ENCODE data around the gene PMM2. TPM values are rescaled to one million over a fixed set of nuclear protein-coding genes. Genes with fewer than 3 reads are reported as not detected.
"Not testable (repeated sequence)": the region's sequence is repeated elsewhere in the genome, so short reads cannot be mapped to it uniquely, and the experiment has no call there.

The PMM2 gene
- polyA plus RNA-seq, 1 donor (not counting 4 experiments of a cell fraction or from before 2014, with no cell fraction given): 38.6 TPM

- H3K9me3 ChIP-seq (ENCODE audit: control insufficient read depth, low read depth, low read length): no peaks in the 10 kb centered on the region
- no peak for DNase-seq (ENCODE audit: low read depth, low spot score)
- no peak for FAIRE-seq
- H3K4me3 ChIP-seq (ENCODE audit: control insufficient read depth in 2 of 3, extremely low read depth in 1 of 3, insufficient read depth in 2 of 3, low read depth in 1 of 3, low read length in 3 of 3): no peak overlapping the region
- H3K36me3 ChIP-seq (ENCODE audit: control insufficient read depth in 2 of 2, extremely low read depth in 1 of 2, insufficient read depth in 2 of 2, low read length in 2 of 2): no peaks in the 10 kb centered on the region
- no peaks in the 10 kb centered on the region for H3K27me3 ChIP-seq (ENCODE audit: control insufficient read depth, extremely low read depth, insufficient read depth, low read length)
- no peaks in the 10 kb centered on the region for H3K9me1 ChIP-seq (ENCODE audit: control insufficient read depth, extremely low read depth, insufficient read depth, low read length)
- H3K4me2 ChIP-seq (ENCODE audit: control insufficient read depth, extremely low read depth, insufficient read depth, low read depth, low read length): no peak overlapping the region
- peaks cover 16% of the 10 kb centered on the region for H3K4me1 ChIP-seq (ENCODE audit: control insufficient read depth, extremely low read depth, insufficient read depth, low read length)
- dilution Hi-C loops (cut with MboI; ENCODE audit: extremely low pct_ligation_motif_present, low sequenced_read_pairs): no loop called here
- TF ChIP-seq CTCF (optimal IDR thresholded peaks at IDR 0.05 in 1 of 3, IDR thresholded peaks at IDR 0.05 in 1 of 3, conservative IDR thresholded peaks at IDR 0.05 in 1 of 3; ENCODE audit: extremely low read depth in 1 of 3, insufficient read depth in 2 of 3, low read length in 3 of 3): peak in 1 of 3 experiments; percentile 22
- no peak for TF ChIP-seq EZH2 (IDR thresholded peaks at IDR 0.05; ENCODE audit: low read length)
- H3K79me2 ChIP-seq (ENCODE audit: control insufficient read depth, insufficient read depth, low read length): no peaks in the 10 kb centered on the region
- H2AFZ ChIP-seq (ENCODE audit: control insufficient read depth, low read length): no peak overlapping the region
- H3K9ac ChIP-seq (ENCODE audit: control insufficient read depth, extremely low read depth, insufficient read depth, low read length): no peak overlapping the region
- H3K27ac ChIP-seq (ENCODE audit: control insufficient read depth, insufficient read depth, low read length): no peak overlapping the region
- no peaks in the 10 kb centered on the region for H4K20me1 ChIP-seq (ENCODE audit: control insufficient read depth, extremely low read depth, insufficient read depth, low read length)
Observed at GRCh38 chr16:8872967-8873865, 75.6 kb downstream of the PMM2 start.

- H3K4me3 ChIP-seq (ENCODE audit: control insufficient read depth in 2 of 3, extremely low read depth in 1 of 3, insufficient read depth in 2 of 3, low read depth in 1 of 3, low read length in 3 of 3); H3K9me3 ChIP-seq (ENCODE audit: control insufficient read depth, low read depth, low read length); DNase-seq (ENCODE audit: low read depth, low spot score); H4K20me1 ChIP-seq (ENCODE audit: control insufficient read depth, extremely low read depth, insufficient read depth, low read length); H2AFZ ChIP-seq (ENCODE audit: control insufficient read depth, low read length); H3K36me3 ChIP-seq (ENCODE audit: control insufficient read depth in 2 of 2, extremely low read depth in 1 of 2, insufficient read depth in 2 of 2, low read length in 2 of 2); FAIRE-seq; H3K27ac ChIP-seq (ENCODE audit: control insufficient read depth, insufficient read depth, low read length); H3K9me1 ChIP-seq (ENCODE audit: control insufficient read depth, extremely low read depth, insufficient read depth, low read length); H3K4me2 ChIP-seq (ENCODE audit: control insufficient read depth, extremely low read depth, insufficient read depth, low read depth, low read length); H3K79me2 ChIP-seq (ENCODE audit: control insufficient read depth, insufficient read depth, low read length); H3K9ac ChIP-seq (ENCODE audit: control insufficient read depth, extremely low read depth, insufficient read depth, low read length); dilution Hi-C loops (cut with MboI; ENCODE audit: extremely low pct_ligation_motif_present, low sequenced_read_pairs); H3K27me3 ChIP-seq (ENCODE audit: control insufficient read depth, extremely low read depth, insufficient read depth, low read length): not testable (repeated sequence)
- peaks cover 22% of the 10 kb centered on the region for H3K4me1 ChIP-seq (ENCODE audit: control insufficient read depth, extremely low read depth, insufficient read depth, low read length)
Observed at GRCh38 chr16:8873866-8874195, 76.2 kb downstream of the PMM2 start.

Measured in keratinocyte (primary cell).